HG02610 (cell line): ENCODE results near the gene LYZL1.
"Not testable (repeated sequence)": the region's sequence is repeated elsewhere in the genome, so short reads cannot be mapped to it uniquely, and the experiment has no call there.

Experiments used
- ATAC-seq: cut with Tn5 transposase; IDR thresholded peaks from one replicate; pipeline ENCODE4 v1.9.1; 2021; ENCODE audit warnings: mild to moderate bottlenecking, moderate library complexity; ENCODE audit not compliant: unreplicated experiment

LYZL1 gene

GRCh38 chr10:29259498-29259897 is 29.4 kb upstream of the LYZL1 start:
- no peak for ATAC-seq

- ATAC-seq, result no peak
Measured at GRCh38 chr10:29263506-29263905, 25.4 kb upstream of the LYZL1 start.

- no peak for ATAC-seq
Measured at GRCh38 chr10:29265210-29265768, 23.6 kb upstream of the LYZL1 start.

GRCh38 chr10:29266641-29267040 is 22.2 kb upstream of the LYZL1 start:
- ATAC-seq, result no peak

- ATAC-seq, result no peak
Measured at GRCh38 chr10:29268011-29268410, 20.9 kb upstream of the LYZL1 start.

GRCh38 chr10:29269486-29269885 is 19.4 kb upstream of the LYZL1 start:
- ATAC-seq, result no peak

GRCh38 chr10:29270883-29271282 is 18.0 kb upstream of the LYZL1 start:
- no peak for ATAC-seq

- no peak for ATAC-seq
Measured at GRCh38 chr10:29271877-29272276, 17.0 kb upstream of the LYZL1 start.

- no peak for ATAC-seq
Measured at GRCh38 chr10:29273478-29273877, 15.4 kb upstream of the LYZL1 start.

GRCh38 chr10:29276251-29276850 is 12.5 kb upstream of the LYZL1 start:
- ATAC-seq, result no peak

GRCh38 chr10:29277296-29277695 is 11.6 kb upstream of the LYZL1 start:
- ATAC-seq, result no peak

- no peak for ATAC-seq
Measured at GRCh38 chr10:29279779-29280487, 8.9 kb upstream of the LYZL1 start.

- ATAC-seq, result no peak
Measured at GRCh38 chr10:29280488-29280840, 8.4 kb upstream of the LYZL1 start.

- ATAC-seq, result peak; percentile 90
Measured at GRCh38 chr10:29285624-29286051, 3.2 kb upstream of the LYZL1 start.

GRCh38 chr10:29287635-29288034 is 1.2 kb upstream of the LYZL1 start:
- ATAC-seq, result no peak

- ATAC-seq, result not testable (repeated sequence)
Measured at GRCh38 chr10:29291561-29291960, 2.7 kb downstream of the LYZL1 start.

GRCh38 chr10:29292406-29292805 is 3.5 kb downstream of the LYZL1 start:
- not testable (repeated sequence) for ATAC-seq

- no peak for ATAC-seq
Measured at GRCh38 chr10:29295813-29296212, 6.9 kb downstream of the LYZL1 start.

GRCh38 chr10:29297678-29298077 is 8.8 kb downstream of the LYZL1 start:
- ATAC-seq, result no peak

GRCh38 chr10:29301359-29301910 is 12.6 kb downstream of the LYZL1 start:
- no peak for ATAC-seq

- no peak for ATAC-seq
Measured at GRCh38 chr10:29302499-29302898, 13.6 kb downstream of the LYZL1 start.
